GM12865 (cell line): ENCODE measurements around the gene RAB36.

Source experiments
- DNase-seq: peaks from one replicate; pipeline ENCODE4 v3.0.0; 2010; ENCODE audit warnings: low read depth
- H3K4me3 ChIP-seq: 2 replicates; pipeline ENCODE4 v1.5.1; 2011; ENCODE audit warnings: mild to moderate bottlenecking, low read depth, low read length, control low read depth
- CTCF ChIP-seq: IDR thresholded peaks from 2 replicates; pipeline ENCODE4 v1.5.1; 2011; ENCODE audit warnings: low read length, control low read depth, low read depth, inconsistent platforms; ENCODE audit not compliant: insufficient read depth; ENCODE audit errors: missing control alignments

RAB36 gene

GRCh38 chr22:23113847-23114720 is 31.2 kb upstream of the RAB36 start:
- no peak overlapping the region for H3K4me3 ChIP-seq
- DNase-seq, result no peak
- no peak for TF ChIP-seq CTCF

- DNase-seq, result no peak
- TF ChIP-seq CTCF, result no peak
- H3K4me3 ChIP-seq, result no peak overlapping the region
Observed at GRCh38 chr22:23114721-23115020, 30.6 kb upstream of the RAB36 start.

- no peak overlapping the region for H3K4me3 ChIP-seq
- no peak for TF ChIP-seq CTCF
- DNase-seq, result no peak
Observed at GRCh38 chr22:23115369-23115768, 29.9 kb upstream of the RAB36 start.

- no peak overlapping the region for H3K4me3 ChIP-seq
- DNase-seq, result no peak
- TF ChIP-seq CTCF, result no peak
Observed at GRCh38 chr22:23115825-23116494, 29.3 kb upstream of the RAB36 start.

- H3K4me3 ChIP-seq, result no peak overlapping the region
- TF ChIP-seq CTCF, result no peak
- DNase-seq, result no peak
Observed at GRCh38 chr22:23116506-23117263, 28.6 kb upstream of the RAB36 start.

- TF ChIP-seq CTCF, result no peak
- no peak overlapping the region for H3K4me3 ChIP-seq
- DNase-seq, result no peak
Observed at GRCh38 chr22:23117275-23117674, 28.0 kb upstream of the RAB36 start.
